Stimulated activated naive CD4-positive, alpha-beta T cell (primary cell): ENCODE results near the gene HLA-DQB1.
"Not testable (repeated sequence)": the region's sequence is repeated elsewhere in the genome, so short reads cannot be mapped to it uniquely, and the experiment has no call there.

ENCODE experiments used
- DNase-seq, 6 experiments: peaks; one replicate each; lab custom pipeline; 2025; lab: John Stamatoyannopoulos, UW

Gene HLA-DQB1

GRCh38 chr6:32666420-32667300 lies at the start of gene HLA-DQB1:
TSS of gene HLA-DQB1 (minus strand) at chr6:32666657. CDS start at chr6:32666607, 50 bp downstream.
- DNase-seq = peak in 4 of 6 experiments; percentile 36 to 55 (median 42)

DNA sequence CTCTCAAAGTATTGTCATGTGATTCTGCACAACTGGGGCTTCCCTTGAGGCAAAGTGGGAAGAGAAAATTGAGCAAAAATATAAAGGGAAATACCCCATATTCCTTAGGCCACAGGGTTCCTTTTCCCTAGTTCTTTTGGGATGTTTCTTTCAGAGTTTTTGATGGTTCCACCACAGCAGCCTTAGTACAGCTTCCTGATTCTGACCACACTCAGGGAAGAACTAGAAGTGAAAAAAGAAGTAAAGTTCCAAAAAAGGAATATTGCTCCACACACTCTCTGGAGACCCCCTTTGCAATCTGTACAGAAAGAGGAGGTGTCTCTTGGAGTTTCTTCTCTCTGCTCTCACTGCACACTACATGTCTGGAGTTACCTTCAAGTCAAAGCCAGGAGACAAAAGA lies 46.8 kb upstream of the HLA-DQB1 start:
- DNase-seq = no peak

DNA sequence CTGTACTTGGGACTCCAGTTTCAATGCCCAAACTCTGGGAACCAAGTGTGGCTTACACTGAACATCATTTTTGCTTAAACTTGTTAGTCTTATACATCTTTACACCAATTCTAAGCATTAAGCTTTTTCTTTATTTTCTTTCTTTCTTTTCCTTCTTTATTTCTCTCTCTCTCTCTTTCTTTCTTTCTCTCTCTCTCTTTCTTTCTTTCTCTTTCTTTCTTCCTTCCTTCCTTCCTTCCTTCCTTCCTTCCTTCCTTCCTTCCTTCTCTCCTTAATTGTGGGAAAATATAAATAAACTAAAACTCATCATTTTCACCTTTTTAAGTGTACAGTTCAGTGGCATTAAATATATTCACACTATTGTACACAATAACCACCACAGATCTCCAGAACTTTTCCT lies 43.2 kb upstream of the HLA-DQB1 start:
- DNase-seq = no peak

- DNase-seq = not testable (repeated sequence)
These were observed 38.7 kb upstream of the HLA-DQB1 start for GRCh38 chr6:32705164-32705563.

DNA sequence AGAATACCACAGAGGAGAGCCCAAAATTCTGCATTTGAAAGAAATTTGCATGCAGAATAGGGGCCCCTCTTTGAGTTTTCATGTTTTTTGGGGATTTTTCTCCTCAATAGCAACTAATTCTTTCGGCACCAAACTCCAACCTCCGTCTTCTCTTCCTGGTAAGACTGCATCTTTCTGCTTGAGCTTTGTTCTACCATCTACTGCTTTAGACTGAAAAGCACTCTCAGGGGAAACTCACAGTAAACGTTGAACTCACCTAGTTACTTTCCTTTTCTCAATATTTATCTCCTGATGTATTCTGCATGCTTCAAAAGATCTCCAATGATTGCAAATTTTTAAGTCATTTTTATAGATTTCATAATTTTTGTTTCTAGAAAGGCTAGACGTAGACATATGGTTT lies 36.9 kb upstream of the HLA-DQB1 start:
- no peak for DNase-seq

GRCh38 chr6:32700391-32701040 lies 34.1 kb upstream of the HLA-DQB1 start:
- DNase-seq = peak in 5 of 6 experiments; percentile 0 to 57 (median 27)

DNA sequence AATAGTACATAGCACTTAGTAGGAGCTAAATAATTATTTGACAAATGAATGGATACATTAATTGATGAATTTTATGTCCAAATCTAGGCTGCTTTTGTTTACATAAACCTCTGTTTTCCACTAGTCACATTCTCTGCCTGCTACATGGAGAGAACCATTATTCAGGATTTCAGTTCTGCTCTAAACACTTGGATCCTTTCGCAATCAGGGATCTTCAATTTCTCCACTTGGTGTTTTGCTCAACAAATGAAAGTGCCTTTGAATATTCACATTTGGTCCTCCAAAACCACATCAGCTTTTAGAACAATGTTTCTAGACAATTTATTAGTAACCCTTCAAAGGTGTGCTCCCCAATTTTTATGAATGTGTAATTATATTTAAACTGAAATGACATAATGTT lies 30.6 kb upstream of the HLA-DQB1 start:
- DNase-seq = no peak

GRCh38 chr6:32692019-32692418 lies 25.6 kb upstream of the HLA-DQB1 start:
- DNase-seq = peak in 5 of 6 experiments; percentile 29 to 62 (median 39)

- DNase-seq = no peak
These were observed 23.4 kb upstream of the HLA-DQB1 start for GRCh38 chr6:32689531-32690501.

GRCh38 chr6:32685603-32686002 lies 19.1 kb upstream of the HLA-DQB1 start:
- peak in 5 of 6 experiments; percentile 6 to 72 (median 66) for DNase-seq

GRCh38 chr6:32684246-32684645 lies 17.8 kb upstream of the HLA-DQB1 start:
- no peak for DNase-seq

- DNase-seq = no peak
These were observed 13.6 kb upstream of the HLA-DQB1 start for GRCh38 chr6:32680055-32680454.

GRCh38 chr6:32679492-32679891 lies 13.0 kb upstream of the HLA-DQB1 start:
- no peak for DNase-seq

- not testable (repeated sequence) for DNase-seq
These were observed 7.7 kb upstream of the HLA-DQB1 start for GRCh38 chr6:32674123-32674522.

DNA sequence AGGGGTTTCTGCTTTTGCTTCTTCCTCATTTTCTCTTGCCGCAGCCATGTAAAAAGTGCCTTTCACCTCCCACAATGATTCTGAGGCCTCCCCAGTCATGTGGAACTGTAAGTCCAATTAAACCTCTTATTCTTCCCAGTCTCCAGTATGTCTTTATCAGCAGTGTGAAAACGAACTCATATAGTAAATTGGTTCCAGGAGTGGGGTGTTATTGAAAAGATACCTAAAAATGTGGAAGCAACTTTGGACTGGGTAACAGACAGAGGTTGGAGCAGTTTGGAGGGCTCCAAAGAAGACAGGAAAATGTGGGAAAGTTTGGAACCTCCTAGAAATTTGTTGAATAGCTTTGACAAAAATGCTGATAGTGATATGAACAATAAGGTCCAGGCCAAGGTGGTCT lies 5.5 kb upstream of the HLA-DQB1 start:
- not testable (repeated sequence) for DNase-seq

DNA sequence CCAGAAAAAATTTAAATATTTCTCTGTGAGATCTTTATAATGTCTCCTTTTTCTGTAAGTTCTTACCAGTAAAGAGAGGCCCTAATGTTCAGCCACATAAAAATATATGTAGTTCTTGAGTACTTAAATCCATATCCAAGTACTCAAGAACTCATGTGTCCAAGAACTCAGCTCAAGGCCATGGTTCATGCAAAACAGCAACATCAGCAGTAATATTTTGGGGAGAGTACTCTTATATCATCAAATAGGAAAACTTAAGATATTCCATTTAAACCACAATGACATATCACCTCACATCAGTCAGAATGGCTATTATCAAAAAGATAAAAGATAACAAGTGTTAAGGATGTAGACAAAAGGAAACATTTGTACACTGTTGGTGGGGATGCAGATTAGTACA lies 3.4 kb upstream of the HLA-DQB1 start:
- no peak for DNase-seq

GRCh38 chr6:32669240-32669639 lies 2.8 kb upstream of the HLA-DQB1 start:
- no peak for DNase-seq

DNA sequence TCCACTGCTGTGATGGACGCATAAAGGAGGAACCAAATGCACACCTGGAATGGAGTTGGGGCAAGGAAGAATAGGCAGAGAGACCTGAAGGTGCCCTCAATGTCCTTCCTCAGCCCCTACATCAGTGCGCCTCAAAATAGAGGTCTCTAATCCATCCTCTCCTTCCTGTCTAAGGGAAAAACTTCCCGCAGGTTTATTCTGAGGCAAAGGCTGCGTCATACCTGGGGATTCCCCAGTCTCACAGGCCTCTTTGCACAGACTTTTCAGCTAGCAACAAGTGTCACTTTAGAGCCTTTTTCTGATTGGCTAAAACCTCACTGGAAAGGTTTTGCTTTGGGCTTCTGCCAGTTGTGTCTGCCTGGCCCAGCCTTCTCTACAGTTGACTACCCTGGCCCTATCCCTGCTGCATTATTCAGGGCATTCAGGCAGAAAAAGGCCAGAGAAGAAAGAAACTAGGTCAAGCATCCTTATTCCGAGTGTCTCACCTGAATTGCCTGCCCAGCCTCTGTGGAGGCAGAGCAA lies 1.8 kb upstream of the HLA-DQB1 start:
- DNase-seq = peak in 4 of 6 experiments; percentile 40 to 61 (median 52)

DNA sequence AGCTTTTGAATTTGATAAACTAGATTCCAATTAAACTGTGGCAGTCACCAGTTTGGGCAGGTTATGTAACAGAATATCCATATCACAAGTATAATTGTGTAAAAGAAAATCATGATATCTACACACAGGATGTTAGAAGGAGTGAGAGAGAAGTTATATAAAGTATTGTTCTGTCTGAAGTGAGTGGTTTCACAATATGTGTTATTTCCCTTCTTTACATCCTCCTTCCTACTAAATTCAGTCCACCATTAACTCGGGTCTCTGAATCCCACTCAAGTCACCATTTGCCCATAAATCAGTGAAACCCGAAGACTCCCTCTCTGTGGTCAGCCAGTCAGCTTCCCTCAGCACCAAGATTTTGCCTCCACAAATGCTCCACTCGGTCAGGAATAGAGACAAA lies 796 bp downstream of the HLA-DQB1 start:
- DNase-seq = peak in 1 of 6 experiments; percentile 2

DNA sequence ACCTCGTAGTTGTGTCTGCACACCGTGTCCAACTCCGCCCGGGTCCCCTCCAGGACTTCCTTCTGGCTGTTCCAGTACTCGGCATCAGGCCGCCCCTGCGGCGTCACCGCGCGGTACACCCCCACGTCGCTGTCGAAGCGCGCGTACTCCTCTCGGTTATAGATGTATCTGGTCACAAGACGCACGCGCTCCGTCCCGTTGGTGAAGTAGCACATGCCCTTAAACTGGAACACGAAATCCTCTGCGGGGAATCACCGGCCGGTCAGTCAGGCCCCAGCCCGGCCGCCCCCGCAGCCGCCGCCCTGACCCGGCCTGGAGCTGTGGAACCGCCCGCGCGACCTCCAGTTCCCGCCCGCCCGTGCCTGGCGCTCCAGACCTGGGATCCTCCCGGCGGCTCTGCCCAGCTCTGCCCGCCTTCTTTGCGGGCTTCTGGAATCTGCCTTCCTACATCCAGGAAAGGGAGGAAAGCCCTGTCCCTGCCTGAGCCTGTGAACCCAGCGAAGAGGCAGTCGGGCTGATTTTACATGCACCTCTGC lies 1.6 kb downstream of the HLA-DQB1 start:
- DNase-seq = peak in 4 of 6 experiments; percentile 12 to 31 (median 23)

DNA sequence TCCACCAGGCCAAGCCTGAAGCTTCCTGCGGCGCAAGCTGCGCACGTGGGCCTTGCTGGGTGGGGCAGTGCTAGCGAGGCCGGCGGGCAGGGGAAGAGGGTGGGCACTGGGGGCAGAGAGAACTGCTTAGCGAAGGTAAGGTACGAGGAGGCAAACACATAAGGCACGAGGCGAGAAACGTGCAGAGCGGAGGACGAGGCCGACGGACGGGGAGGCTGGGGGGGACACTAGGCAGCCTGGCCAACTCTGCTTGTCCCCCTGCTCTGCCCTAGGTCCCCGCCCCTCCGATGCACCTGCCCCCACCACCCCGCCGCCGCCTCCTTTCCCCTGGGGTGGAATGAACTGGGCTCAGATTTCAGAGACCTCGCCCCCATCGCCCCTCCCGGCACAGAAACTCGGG lies 2.1 kb downstream of the HLA-DQB1 start:
- no peak for DNase-seq
